SU-DHL-6 (cell line): ENCODE data around the gene CCNL1.

Experiments used
- CTCF ChIP-seq: fragments of 200-600 bp; sonication (generic); IDR thresholded peaks from one replicate; pipeline ENCODE4 v1.5.1; 2017; ENCODE audit warnings: antibody characterized with exemption, mild to moderate bottlenecking, low read length, moderate library complexity; ENCODE audit not compliant: insufficient read depth, poor library complexity, severe bottlenecking
- EZH2phosphoT487 ChIP-seq: fragments of 200-600 bp; sonication (generic), shearing (Covaris generic); conservative IDR thresholded peaks from 2 replicates; pipeline ENCODE4 v1.6.1; 2018; ENCODE audit warnings: mild to moderate bottlenecking, antibody characterized with exemption, low read length, moderate library complexity, mixed read lengths

GRCh38 chr3:157166561-157166960 lies 6.6 kb upstream of the CCNL1 start:
- TF ChIP-seq CTCF, result no peak
- TF ChIP-seq EZH2phosphoT487, result no peak
